Endothelial cell of umbilical vein (primary cell): Measurements from ENCODE around the gene SYMPK. TPM values are rescaled to one million over a fixed set of nuclear protein-coding genes. Genes with fewer than 3 reads are reported as not detected.

Experiments used
- BruUV-seq: library from RNA; stranded (reverse); fragments of 400-500 nt; replicated peaks from 2 replicates; lab custom pipeline; 2021; lab: Mats Ljungman, UMichigan
- CTCF ChIA-PET: fragments of 300-600, 350-600 bp; sonication (Branson Sonifier 250); formaldehyde crosslinking; loops from one replicate; lab custom pipeline; 2021; ENCODE audit warnings: antibody characterized with exemption, inconsistent platforms; lab: Charles Lee
- POLR2A ChIA-PET: fragments of 300-600, 350-600 bp; sonication (Branson Sonifier 250); formaldehyde crosslinking; loops from one replicate; lab custom pipeline; 2021; ENCODE audit warnings: antibody characterized with exemption, inconsistent platforms; lab: Charles Lee
- DNase-seq: peaks from one replicate; pipeline ENCODE4 v3.0.0-alpha.2; 2011; ENCODE audit warnings: low read depth, low spot score
- FAIRE-seq: peaks from 2 replicates; lab custom pipeline; 2011; peaks lifted over from hg19 to GRCh38; lab: Jason Lieb, UNC
- H2AFZ ChIP-seq: 2 replicates; pipeline ENCODE4 v1.6.0; 2012; ENCODE audit warnings: low read depth, low read length, control low read depth, inconsistent platforms
- H3K27ac ChIP-seq: 2 replicates; pipeline ENCODE4 v1.5.1; 2011; ENCODE audit warnings: low read depth, mild to moderate bottlenecking, control low read depth, low read length, moderate library complexity; ENCODE audit not compliant: insufficient read depth
- H3K27me3 ChIP-seq, 2 experiments: 2 replicates each; pipeline versions ENCODE4 v1.6.0 to v1.6.1; 2011; ENCODE audit warnings: low read length in 2 of 2, mixed read lengths in 1 of 2; ENCODE audit not compliant: control insufficient read depth in 2 of 2, insufficient read depth in 2 of 2
- H3K36me3 ChIP-seq, 2 experiments: 2 replicates in 1 of 2; 3 replicates in 1 of 2; pipeline ENCODE4 v1.5.1; 2011; ENCODE audit warnings: low read length in 2 of 2, mild to moderate bottlenecking in 1 of 2, moderate library complexity in 1 of 2; ENCODE audit not compliant: control insufficient read depth in 2 of 2, insufficient read depth in 2 of 2; ENCODE audit errors: extremely low read depth in 1 of 2
- H3K4me1 ChIP-seq: 3 replicates; pipeline ENCODE4 v1.5.1; 2011; ENCODE audit warnings: mild to moderate bottlenecking, low read length; ENCODE audit not compliant: control insufficient read depth, insufficient read depth; ENCODE audit errors: extremely low read depth
- H3K4me2 ChIP-seq: 2 replicates; pipeline ENCODE4 v1.6.1; 2011; ENCODE audit warnings: low read length, control low read depth, mixed read lengths; ENCODE audit not compliant: insufficient read depth
- H3K4me3 ChIP-seq, 3 experiments: fragments of 200-600 bp in 1 of 3; sonication (generic), shearing (Covaris generic) in 1 of 3; replicated peaks in 1 of 3; 2 replicates each; pipeline ENCODE4 v1.5.1; 2011 to 2016; ENCODE audit warnings: control low read depth in 3 of 3, low read length in 3 of 3, mild to moderate bottlenecking in 2 of 3, inconsistent platforms in 1 of 3, low read depth in 1 of 3, moderate library complexity in 1 of 3; ENCODE audit not compliant: insufficient read depth in 1 of 3
- H3K79me2 ChIP-seq: 2 replicates; pipeline ENCODE4 v1.6.0; 2012; ENCODE audit warnings: low read length, inconsistent platforms; ENCODE audit not compliant: control insufficient read depth, insufficient read depth
- H3K9ac ChIP-seq: replicated peaks from 2 replicates; pipeline ENCODE3; 2011; ENCODE audit warnings: low read length, control low read depth; ENCODE audit not compliant: insufficient read depth; ENCODE audit errors: extremely low read depth
- H3K9me1 ChIP-seq: replicated peaks from 3 replicates; pipeline ENCODE4 v1.6.0; 2011; ENCODE audit warnings: mild to moderate bottlenecking, low read length; ENCODE audit not compliant: control insufficient read depth, insufficient read depth; ENCODE audit errors: extremely low read depth
- H3K9me3 ChIP-seq: replicated peaks from 2 replicates; pipeline ENCODE4 v1.5.1; 2012; ENCODE audit warnings: low read length, inconsistent platforms; ENCODE audit not compliant: control insufficient read depth, insufficient read depth
- H4K20me1 ChIP-seq: replicated peaks from 2 replicates; pipeline ENCODE3; 2011; ENCODE audit warnings: mild to moderate bottlenecking, low read length; ENCODE audit not compliant: control insufficient read depth, insufficient read depth; ENCODE audit errors: extremely low read depth
- CTCF ChIP-seq, 2 donors: IDR thresholded peaks; 1 replicate in 1 of 2; 2 replicates in 1 of 2; pipeline ENCODE4 v1.5.1; 2011; ENCODE audit warnings: low read length in 2 of 2, mild to moderate bottlenecking in 2 of 2, moderate library complexity in 2 of 2, control low read depth in 1 of 2, inconsistent platforms in 1 of 2, low read depth in 1 of 2; ENCODE audit not compliant: insufficient read depth in 1 of 2; ENCODE audit errors: extremely low read depth in 1 of 2
- EZH2 ChIP-seq: IDR thresholded peaks from 2 replicates; pipeline ENCODE4 v1.6.1; 2012; ENCODE audit warnings: borderline replicate concordance, low read depth, mild to moderate bottlenecking, moderate library complexity, low read length, inconsistent platforms; ENCODE audit not compliant: severe bottlenecking
- FOS ChIP-seq: IDR thresholded peaks from 2 replicates; pipeline ENCODE4 v1.6.1; 2011; ENCODE audit warnings: mild to moderate bottlenecking, low read length, moderate library complexity, borderline replicate concordance; ENCODE audit not compliant: insufficient read depth
- GATA2 ChIP-seq: IDR thresholded peaks from 2 replicates; pipeline ENCODE4 v1.7.0; 2011; ENCODE audit warnings: low read depth, mild to moderate bottlenecking, moderate library complexity, mixed read lengths, low read length; ENCODE audit not compliant: insufficient read length, insufficient read depth
- JUN ChIP-seq: IDR thresholded peaks from 2 replicates; pipeline ENCODE4 v1.6.1; 2011; ENCODE audit warnings: borderline replicate concordance, low read depth; ENCODE audit not compliant: insufficient read length, insufficient read depth
- MAX ChIP-seq: IDR thresholded peaks from 2 replicates; pipeline ENCODE4 v1.6.1; 2011; ENCODE audit not compliant: insufficient read depth, insufficient read length
- MYC ChIP-seq: IDR thresholded peaks from one replicate; pipeline ENCODE4 v1.6.1; 2011; ENCODE audit warnings: mild to moderate bottlenecking, low read depth, low read length
- POLR2A ChIP-seq: IDR thresholded peaks from 2 replicates; pipeline ENCODE4 v1.6.1; 2012; ENCODE audit warnings: low read depth, mild to moderate bottlenecking, control low read depth, low read length
- POLR2AphosphoS5 ChIP-seq: IDR thresholded peaks from 2 replicates; pipeline ENCODE4 v1.6.1; 2012; ENCODE audit warnings: low read depth, mild to moderate bottlenecking, control low read depth, low read length, moderate library complexity; ENCODE audit not compliant: insufficient read depth
- dilution Hi-C: fragments of 300-500 bp; cut with MboI; formaldehyde crosslinking; loops from one replicate; pipeline ENCODE4 v1.15.0; 2019; ENCODE audit warnings: low sequenced_read_pairs; ENCODE audit not compliant: extremely low pct_ligation_motif_present
- intact Hi-C: fragments of 100-400 bp; cut with micrococcal nuclease; formaldehyde crosslinking; loops from one replicate; pipeline ENCODE4 v1.10.0; 2022
- polyA plus RNA-seq, 4 experiments: library from polyadenylated mRNA; depleted of rRNA in 3 of 4; stranded (reverse) in 3 of 4; unstranded in 1 of 4; fragments of >200 nt; gene quantifications; 2 replicates each; pipeline versions ENCODE4 v1.2.1 to v1.2.3, GENCODE V29; 2011 to 2012; ENCODE audit warnings: missing spikeins in 1 of 4
- total RNA-seq: library from RNA; stranded (reverse); gene quantifications from 2 replicates; pipeline ENCODE4 v1.2.3, GENCODE V29; 2021

Gene SYMPK
- total and polyA plus RNA-seq, 2 donors (not counting 3 experiments of a cell fraction or from before 2014, with no cell fraction given), result 89.8 to 95.7 TPM

DNA sequence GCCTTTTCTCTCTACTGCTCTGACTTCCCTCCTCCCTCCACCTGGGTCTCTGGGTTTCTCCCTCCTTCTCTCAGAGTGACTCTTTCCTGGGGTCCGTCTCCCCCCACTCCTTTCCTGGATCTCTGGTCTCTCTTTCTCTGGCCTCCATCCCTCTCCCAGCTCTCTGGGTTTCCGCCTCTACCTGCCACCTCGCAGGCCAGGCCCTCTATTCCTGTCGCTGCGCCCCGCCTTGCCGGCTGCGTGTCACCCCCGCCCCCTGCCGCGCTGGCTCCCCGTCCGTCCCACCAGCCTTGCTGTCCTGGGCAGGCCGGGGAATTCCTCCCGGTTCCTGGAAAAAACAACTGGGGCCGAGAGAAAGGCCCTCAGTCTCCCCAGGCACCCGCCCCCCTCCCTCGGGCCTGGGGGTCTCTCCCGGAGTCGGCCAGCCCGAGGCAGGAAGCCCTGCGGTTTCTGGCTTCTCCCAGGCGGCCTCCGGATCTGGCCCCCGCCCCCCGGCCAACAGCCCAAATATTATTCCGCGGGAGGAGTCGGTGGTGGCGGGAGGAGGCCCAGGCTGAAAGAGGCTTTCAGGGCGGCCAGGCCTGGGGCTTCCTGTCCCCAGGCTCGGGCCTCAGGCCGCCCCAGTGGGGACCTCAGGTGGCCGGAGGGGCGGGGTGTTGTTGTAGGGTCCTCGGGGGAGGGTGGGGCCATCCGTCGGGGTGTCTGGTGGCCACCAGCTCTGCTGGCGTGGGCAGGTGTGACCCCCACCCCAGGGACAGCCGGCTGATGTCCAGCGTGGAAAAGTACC, 13.7 kb upstream of the SYMPK start:
- no peak for TF ChIP-seq POLR2AphosphoS5
- no peak for TF ChIP-seq MYC
- peak; percentile 10 for TF ChIP-seq EZH2
- dilution Hi-C loops, result no loop called here
- CTCF ChIA-PET, result interaction anchor here (0.7 kb wide), 1 partner anchor 10 kb away, joined by 3 read pairs; the partner anchor contains the start of gene IRF2BP1

DNA sequence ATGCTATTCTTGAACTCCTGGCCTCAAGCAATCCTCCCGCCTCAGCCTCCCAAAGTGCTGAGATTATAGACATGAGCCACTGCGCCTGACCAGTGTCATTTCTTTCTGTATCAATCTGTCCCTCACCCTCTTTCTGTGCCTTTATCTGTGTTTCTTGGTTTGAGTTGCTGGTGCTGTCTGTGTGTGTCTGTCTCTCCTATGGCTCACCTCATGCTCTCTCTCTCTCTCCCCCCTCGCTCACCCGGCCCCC, 13.1 kb upstream of the SYMPK start:
- Histone ChIP-seq H2AFZ (peak overlapping the region; percentile 73), H3K4me3 (no peak overlapping the region), H3K9me3 (no peaks in the 10 kb centered on the region), H3K4me2 (no peak overlapping the region), H4K20me1 (no peaks in the 10 kb centered on the region), H3K4me1 (no peaks in the 10 kb centered on the region), H3K36me3 (no peaks in the 10 kb centered on the region), H3K9ac (peak overlapping the region; percentile 5), H3K79me2 (no peaks in the 10 kb centered on the region), H3K27me3 (peaks cover 2 to 6% of the 10 kb centered on the region in 2 experiments), H3K9me1 (no peaks in the 10 kb centered on the region), H3K27ac (no peak overlapping the region)
- no TSS peak for BruUV-seq
- dilution Hi-C loops (no loop called here), intact Hi-C loops (no loop called here)
- FAIRE-seq (no peak), DNase-seq (no peak)
- TF ChIP-seq POLR2AphosphoS5 (no peak), FOS (no peak), EZH2 (no peak), GATA2 (no peak), JUN (no peak), MYC (no peak), POLR2A (no peak), MAX (no peak), CTCF (IDR thresholded peaks at IDR 0.05; ENCODE audit: extremely low read depth in 1 of 2, insufficient read depth in 1 of 2, low read depth in 1 of 2, low read length in 2 of 2) (no peak)
- POLR2A ChIA-PET, result no interaction called here
- CTCF ChIA-PET, result interaction anchor here (0.7 kb wide), 1 partner anchor 10 kb away, joined by 3 read pairs; the partner anchor contains the start of gene IRF2BP1

More for the DNA sequence above, 13.7 kb upstream of the SYMPK start:
- peak; percentile 29 for DNase-seq
- H3K9me1 ChIP-seq, result no peaks in the 10 kb centered on the region
- no peak overlapping the region for H3K27ac ChIP-seq
- peaks cover 2 to 6% of the 10 kb centered on the region in 2 experiments for H3K27me3 ChIP-seq
- peak overlapping the region in 1 of 3 experiments; percentile 6 for H3K4me3 ChIP-seq
- intact Hi-C loops, result no loop called here
- no peaks in the 10 kb centered on the region for H3K79me2 ChIP-seq
- H3K4me1 ChIP-seq, result no peaks in the 10 kb centered on the region
- no peak overlapping the region for H3K4me2 ChIP-seq
- H2AFZ ChIP-seq, result peak overlapping the region; percentile 73
- no peaks in the 10 kb centered on the region for H3K9me3 ChIP-seq
- POLR2A ChIA-PET, result no interaction called here
- H3K36me3 ChIP-seq, result no peaks in the 10 kb centered on the region
- no peaks in the 10 kb centered on the region for H4K20me1 ChIP-seq
- no TSS peak for BruUV-seq
- FAIRE-seq, result peak; percentile 8
- peak overlapping the region; percentile 5 for H3K9ac ChIP-seq
